Hepatocyte (in vitro differentiated cells): ENCODE data around the gene TUBA1C.

Experiments used
- CTCF ChIP-seq: fragments of 200-600 bp; sonication (generic); IDR thresholded peaks from 2 replicates; pipeline ENCODE4 v1.5.1; 2016; ENCODE audit warnings: antibody characterized with exemption, mild to moderate bottlenecking; ENCODE audit not compliant: poor library complexity
- EZH2phosphoT487 ChIP-seq: fragments of 200-600 bp; sonication (generic); IDR thresholded peaks from one replicate; pipeline ENCODE4 v1.6.1; 2018; ENCODE audit warnings: antibody characterized with exemption, mild to moderate bottlenecking, low read depth, moderate library complexity; ENCODE audit not compliant: unreplicated experiment, severe bottlenecking

GRCh38 chr12:49309386-49309785 lies 44.5 kb downstream of the TUBA1C start:
- TF ChIP-seq CTCF (no peak), EZH2phosphoT487 (no peak)
